ENCODE measurements around the gene ZNF525.

DNA sequence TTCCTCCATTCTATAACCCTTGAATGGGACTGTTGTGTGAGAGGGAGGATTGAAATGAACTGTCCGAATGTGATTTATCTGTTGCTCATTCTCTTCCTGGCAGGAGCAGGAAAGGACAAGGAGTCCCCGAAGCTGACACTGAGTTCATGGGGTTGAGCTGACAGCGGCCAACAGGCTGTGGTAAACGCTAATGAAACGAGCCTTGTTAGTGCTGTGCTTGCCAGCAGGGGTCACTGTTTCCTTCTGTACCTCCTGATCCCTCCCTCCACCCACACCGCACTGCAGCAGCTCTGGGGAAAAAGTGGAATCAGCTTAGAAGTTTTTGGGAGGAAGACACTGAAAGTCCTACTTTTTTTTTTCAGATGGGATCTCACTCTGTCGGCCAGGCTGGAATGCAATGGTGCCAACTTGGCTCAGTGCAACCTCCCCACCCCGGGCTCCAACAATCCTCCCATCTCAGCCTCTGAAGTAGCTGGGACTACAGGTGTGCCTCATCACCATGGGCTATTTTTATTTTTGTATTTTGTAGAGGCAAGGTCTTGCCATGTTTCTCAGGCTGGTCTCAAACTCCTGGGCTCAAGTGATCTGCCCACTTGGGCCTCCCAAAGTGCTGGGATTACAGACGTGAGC lies 59.6 kb downstream of the ZNF525 start:
- TF ChIP-seq, protein P1, sequence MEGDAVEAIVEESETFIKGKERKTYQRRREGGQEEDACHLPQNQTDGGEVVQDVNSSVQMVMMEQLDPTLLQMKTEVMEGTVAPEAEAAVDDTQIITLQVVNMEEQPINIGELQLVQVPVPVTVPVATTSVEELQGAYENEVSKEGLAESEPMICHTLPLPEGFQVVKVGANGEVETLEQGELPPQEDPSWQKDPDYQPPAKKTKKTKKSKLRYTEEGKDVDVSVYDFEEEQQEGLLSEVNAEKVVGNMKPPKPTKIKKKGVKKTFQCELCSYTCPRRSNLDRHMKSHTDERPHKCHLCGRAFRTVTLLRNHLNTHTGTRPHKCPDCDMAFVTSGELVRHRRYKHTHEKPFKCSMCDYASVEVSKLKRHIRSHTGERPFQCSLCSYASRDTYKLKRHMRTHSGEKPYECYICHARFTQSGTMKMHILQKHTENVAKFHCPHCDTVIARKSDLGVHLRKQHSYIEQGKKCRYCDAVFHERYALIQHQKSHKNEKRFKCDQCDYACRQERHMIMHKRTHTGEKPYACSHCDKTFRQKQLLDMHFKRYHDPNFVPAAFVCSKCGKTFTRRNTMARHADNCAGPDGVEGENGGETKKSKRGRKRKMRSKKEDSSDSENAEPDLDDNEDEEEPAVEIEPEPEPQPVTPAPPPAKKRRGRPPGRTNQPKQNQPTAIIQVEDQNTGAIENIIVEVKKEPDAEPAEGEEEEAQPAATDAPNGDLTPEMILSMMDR (conservative IDR thresholded peaks at IDR 0.05; ENCODE audit: low read depth, low read length), result peak; percentile 79
- no peak for TF ChIP-seq EZH2 (IDR thresholded peaks at IDR 0.05; ENCODE audit: borderline replicate concordance, low read depth, low read length, poor library complexity, severe bottlenecking)
